ENCODE data around the gene EPB41L2.
"Not testable (repeated sequence)": the region's sequence is repeated elsewhere in the genome, so short reads cannot be mapped to it uniquely, and the experiment has no call there.

The EPB41L2 gene

DNA sequence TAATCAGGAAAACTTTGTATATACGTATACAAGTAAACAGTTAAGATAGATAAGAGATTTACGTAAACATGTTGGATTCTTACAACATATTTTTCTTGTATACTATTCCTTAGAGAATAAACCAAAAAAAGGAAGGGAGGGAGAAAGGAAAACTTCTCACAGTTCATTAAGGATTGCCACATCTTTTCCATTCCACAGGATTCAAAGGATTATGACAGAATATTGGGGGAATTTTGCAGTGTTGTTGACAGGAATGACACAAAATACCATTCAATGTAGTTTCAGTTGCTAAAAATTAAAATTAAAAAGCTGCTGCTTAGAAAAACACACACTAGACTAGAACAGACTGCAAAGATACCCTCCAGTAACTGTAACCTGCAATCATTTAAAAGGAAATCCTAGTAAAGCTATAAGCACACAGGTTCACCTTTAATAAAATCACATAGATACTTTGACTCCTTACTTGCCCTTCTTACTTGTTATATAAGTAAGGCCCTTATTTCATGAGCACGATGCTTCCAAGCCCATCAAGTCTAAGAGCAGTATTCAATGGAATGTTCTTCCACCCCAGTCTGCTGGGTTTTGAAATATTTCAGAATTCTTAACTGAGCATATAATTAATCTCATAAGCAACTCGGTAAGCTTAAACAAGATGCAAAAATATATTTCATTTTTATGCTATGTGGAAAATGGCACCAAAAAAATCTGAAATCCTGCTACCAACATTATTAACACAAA is 128.0 kb downstream of the EPB41L2 start:
- no peak for DNase-seq

DNA sequence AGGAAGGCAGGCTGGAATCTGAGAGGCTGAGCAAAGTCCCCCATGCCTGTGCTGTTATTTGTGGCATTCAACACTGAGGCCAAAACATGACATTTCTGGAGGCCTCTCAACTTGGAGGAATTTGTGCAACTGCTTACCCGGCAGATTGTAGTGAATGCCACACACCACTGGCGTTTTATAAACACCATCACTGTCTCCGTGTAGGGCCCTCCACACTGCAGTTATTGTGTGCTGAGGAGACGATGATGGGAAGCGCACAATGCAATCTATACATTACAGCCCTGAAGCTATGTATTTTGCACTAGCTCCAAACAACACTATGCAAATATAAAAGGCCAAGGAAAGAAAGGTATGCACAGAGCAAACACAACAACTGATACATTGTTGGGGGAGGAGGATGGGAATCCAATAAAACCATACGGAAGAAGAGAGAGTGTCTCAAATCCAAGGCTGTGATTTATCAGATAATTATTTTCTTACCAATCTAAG is 129.3 kb downstream of the EPB41L2 start:
- peak in 25 of 42 donors; percentile 21 to 66 (median 44) for DNase-seq
- intact Hi-C loops (cut with DNase I), result no loop called here

More for the DNA sequence above, 128.0 kb downstream of the EPB41L2 start:
- intact Hi-C loops (cut with DNase I), result no loop called here

DNA sequence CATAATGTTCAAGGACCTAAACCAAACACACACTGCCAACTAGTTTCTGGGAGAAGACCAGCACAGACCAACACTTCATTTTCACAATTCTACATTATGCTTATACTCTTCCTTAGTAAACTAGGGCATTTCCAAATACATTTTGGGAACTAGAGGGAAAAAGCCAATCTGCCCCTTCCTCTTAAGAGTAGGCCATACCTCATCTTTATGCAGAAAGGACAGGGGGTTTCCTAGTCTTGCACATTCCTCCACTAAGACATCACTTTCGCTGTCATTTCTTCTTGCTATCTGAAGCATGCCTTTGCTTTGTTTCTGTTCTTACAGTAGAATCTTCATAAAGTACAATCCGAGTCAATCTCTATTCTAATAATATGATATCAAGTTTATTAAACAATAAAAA is 130.1 kb downstream of the EPB41L2 start:
- intact Hi-C loops (cut with DNase I), result no loop called here

DNA sequence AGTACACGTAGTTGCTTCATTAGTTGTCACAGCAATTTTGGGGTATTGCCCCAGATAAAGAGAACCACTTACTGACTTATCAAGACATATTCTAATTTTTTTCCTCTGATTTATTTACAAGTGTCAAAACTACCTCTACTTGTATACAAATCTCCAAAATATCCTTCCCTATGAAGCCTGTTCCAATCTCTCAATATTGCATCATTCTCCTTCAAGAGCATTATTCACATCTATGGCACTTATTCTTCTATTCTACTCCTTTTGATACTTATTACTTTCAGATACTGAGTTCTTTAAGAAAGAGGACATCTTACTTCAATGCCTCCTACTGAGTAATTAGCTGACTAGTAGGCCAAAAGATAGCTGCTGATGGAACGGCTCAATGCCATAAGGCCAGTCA is 130.6 kb downstream of the EPB41L2 start:
- no peak for DNase-seq
- intact Hi-C loops (cut with DNase I), result no loop called here

More for the DNA sequence above, 130.1 kb downstream of the EPB41L2 start:
- DNase-seq, result no peak

DNA sequence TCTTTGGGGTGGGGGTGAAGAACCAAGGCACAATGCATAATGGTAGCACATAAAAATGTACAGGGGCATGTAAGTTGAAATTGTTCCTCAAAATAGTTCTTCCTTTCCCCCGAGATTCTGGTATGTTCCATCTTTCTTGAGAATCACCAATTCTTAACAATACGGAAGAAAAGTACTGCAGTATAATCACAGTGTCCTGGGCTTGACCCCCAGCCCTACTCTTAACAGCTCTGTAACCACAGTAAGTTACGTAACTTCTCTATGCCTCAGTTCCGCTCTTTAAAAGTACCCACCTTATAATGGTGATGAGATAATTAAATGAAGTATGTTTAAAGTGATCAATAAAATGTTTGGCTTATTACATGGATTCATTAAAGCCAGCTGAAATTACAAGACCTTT is 131.4 kb downstream of the EPB41L2 start:
- intact Hi-C loops (cut with DNase I), result no loop called here
- no peak for DNase-seq

DNA sequence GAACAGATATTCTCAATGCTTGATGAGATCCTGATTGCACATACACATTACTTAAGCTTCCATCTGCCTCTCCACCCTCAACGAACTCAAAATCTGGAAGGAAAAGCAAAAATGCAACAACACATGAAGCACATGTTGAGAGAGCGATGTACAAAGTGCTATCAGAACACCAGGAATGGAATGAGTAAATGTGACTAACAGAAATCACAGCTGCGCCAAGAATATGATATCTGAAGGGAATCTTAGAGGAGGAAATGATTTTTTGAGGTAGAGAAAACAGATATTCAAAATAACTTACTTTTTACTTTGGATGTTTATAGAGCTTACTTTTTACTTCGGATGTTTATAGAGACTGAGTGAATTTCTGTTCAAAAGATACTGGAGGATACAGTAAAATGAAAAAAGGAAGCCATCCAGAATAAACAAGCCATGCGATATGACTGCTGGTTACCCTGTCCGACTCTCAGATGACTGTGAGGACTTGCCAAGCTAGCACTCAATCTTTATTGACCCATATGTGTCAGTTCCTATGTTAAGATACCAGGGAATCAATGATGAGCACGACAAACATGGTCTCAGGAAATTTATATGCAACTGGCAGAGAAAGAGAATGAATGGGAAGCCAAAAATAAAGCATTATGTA is 133.9 kb downstream of the EPB41L2 start:
- intact Hi-C loops (cut with DNase I), result no loop called here
- no peak for DNase-seq

DNA sequence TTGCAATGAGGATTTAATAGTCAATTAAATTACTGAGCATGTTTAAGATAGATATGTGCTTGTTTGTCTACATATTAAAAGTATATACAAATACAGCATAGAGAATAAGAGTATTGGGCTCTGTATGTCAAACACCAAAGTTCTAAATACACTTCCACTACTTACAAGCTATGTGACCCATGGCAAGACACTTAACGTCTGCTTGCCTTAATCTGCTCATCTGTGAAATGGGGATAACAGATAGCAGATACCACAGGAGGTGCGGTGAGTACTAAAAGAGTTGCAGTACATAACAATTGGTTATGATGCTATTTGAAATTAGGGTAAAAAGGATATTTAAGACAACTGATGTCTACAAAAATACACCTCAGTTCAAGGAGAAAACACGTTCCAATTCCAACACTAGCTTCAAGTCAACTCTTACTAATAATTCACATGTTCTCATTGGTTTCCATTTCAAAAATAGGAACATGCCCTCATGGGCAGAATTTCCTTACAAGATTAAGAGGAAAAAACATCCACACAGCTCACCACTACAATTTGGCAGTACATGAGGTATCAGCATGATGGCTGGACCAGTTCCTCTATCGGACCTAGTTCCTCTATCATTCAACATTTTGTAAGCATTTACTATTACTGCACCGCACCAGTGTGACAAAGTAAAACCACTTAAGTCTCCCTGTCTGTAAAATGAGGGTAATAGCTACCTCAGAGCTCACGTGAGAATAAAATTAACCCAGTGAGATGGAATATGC is 134.7 kb downstream of the EPB41L2 start:
- intact Hi-C loops (cut with DNase I), result no loop called here
- no peak for DNase-seq

DNA sequence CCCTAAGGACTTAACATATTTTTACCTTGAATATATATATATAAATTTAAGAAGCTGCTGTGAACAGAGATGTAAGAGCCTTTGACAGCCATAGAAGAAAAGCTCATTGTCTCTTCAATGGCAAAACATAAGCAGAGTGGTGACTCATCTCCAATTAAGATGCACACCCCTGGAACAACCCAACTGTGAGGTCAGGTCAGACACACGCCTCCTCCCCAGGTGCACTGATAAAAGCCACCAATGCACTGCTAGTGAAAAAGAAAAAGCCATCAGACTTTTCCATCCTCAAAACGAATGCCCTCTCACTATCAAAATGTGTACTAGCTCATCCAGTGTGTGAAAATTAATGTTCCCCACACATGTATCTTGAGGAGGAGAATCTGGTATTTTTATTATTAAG is 135.7 kb downstream of the EPB41L2 start:
- intact Hi-C loops (cut with DNase I), result no loop called here
- DNase-seq, result peak in 14 of 42 donors; percentile 21 to 69 (median 46)

DNA sequence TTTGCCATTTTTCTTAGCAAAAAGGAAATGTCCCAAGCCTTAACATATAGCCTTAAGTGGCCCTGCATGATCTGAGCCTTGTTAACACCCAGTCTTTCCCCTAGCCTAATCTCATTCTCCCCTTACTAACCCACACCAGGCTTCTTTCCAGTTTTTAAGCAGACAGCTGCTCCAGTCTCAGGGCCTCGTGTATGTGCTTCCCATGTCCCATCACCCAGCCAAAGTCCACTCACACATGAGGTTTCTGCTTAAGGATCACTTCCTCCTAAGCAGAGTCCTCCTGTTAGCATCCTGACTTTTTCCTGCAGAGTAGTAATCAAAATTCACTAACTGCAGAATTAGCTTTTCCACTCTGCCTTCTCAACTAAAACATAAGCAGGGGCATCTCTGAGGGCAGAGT is 139.7 kb downstream of the EPB41L2 start:
- DNase-seq, result no peak
- intact Hi-C loops (cut with DNase I), result no loop called here

DNA sequence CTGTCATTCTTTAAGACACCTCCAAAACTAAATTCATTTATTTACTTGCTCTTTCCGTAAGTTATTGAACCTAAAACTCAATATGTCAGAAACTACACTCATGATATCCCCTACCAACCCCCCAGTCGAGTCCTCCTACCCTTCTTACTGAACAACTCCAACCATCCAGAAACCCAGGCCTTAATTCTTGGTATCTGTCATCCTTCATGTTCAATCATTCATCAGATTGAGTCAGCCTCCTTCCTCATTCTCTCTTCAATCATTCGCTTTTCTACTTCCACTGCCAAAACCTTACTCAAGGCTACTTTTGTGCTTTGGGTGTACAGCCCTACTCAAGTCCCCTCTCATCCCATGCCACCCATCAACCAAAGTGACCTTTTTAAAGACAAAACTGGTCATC is 140.1 kb downstream of the EPB41L2 start:
- intact Hi-C loops (cut with DNase I), result no loop called here
- DNase-seq, result no peak

DNA sequence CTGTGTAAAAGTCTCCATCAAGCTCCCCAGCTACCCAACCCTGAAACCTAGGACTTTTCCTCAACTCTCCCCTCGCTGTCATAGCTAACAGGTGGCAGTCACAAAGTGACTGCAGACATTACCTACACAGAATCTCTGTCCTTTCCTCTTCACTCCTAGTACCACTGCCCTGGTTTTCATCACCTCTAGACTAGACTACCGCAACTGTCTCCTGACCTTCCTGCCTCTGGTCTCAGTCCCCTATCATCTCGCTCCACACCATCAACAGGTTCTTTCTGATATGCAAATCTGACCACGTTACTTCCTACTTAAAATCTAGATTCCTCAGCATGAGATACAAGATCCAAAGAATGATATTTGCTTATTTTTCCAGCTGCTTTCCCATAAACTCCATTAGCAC is 142.1 kb downstream of the EPB41L2 start:
- intact Hi-C loops (cut with DNase I), result no loop called here

DNA sequence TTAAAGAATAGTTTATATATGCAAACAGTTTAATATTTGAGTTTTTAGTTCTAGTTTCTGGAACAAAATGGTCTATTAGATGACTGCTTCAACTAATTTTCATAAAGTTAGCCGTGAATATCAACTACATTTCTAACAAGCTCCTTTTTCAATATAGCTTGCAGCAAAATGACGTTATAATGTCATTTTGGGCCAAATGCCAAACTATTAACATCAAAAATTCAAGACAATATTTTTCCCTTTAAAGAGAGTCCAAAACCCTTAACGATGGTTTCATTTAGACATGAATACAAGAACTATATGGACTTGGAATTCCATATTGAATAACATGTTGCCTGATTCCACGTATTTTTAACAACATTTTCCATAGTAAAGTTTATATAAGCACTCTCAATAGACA is 144.9 kb downstream of the EPB41L2 start:
- intact Hi-C loops (cut with DNase I), result no loop called here
- no peak for DNase-seq

More for the DNA sequence above, 142.1 kb downstream of the EPB41L2 start:
- no peak for DNase-seq

DNA sequence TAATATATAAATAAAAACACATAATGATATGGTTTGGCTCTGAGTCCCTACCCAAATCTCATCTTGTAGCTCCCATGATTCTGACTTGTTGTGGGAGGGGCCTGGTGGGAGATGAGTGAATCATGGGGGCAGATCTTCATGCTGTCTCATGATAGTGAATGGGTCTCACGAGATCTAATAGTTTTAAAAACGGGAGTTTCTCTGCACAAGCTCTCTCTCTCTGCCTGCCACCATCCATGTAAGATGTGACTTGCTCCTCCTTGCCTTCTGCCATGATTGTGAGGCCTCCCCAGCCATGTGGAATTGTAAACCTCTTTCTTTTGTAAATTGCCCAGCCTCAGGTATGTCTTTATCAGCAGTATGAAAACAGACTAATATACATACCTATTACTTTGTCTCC is 147.4 kb downstream of the EPB41L2 start:
- intact Hi-C loops (cut with DNase I); DNase-seq: not testable (repeated sequence)

DNA sequence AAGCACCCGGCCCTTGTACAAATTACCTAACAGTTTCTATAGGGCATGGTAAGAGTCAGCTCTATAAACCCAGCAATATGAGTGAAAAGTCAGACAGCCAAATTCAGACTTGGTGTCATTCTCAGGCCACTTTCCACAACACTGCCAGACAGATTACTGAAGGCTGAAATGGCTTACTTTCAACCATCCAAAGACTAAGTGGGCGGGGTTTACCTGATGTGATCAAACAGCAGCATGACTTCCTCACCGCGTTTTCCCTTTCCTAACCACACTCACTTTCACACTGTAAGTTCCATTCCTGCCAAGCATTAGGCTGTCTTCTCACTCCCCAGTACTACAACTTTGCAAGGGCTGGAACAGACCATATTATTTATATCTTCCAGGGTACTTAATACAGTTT is 149.9 kb downstream of the EPB41L2 start:
- no peak for DNase-seq
- intact Hi-C loops (cut with DNase I), result no loop called here

DNA sequence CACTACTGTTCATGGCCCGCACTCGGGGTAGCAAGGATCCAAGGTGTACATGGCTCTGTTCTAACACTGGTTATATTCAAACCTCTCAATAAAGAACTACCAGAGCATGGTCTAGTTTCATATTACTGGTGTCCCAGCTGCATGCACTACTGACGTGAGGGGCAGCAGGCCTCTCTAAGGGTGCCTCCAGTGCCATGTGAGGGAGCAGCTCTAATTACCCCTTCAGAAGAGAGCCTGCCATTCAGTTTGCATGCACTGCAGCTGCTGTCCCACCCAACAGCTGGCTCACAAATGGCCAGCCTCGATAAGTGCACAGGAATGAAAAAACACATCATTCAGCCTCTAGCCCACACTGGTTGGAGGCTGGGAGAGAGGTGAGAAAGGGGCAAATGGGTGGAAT is 150.6 kb downstream of the EPB41L2 start:
- intact Hi-C loops (cut with DNase I), result no loop called here
- DNase-seq, result peak in 10 of 42 donors; percentile 16 to 53 (median 36)

DNA sequence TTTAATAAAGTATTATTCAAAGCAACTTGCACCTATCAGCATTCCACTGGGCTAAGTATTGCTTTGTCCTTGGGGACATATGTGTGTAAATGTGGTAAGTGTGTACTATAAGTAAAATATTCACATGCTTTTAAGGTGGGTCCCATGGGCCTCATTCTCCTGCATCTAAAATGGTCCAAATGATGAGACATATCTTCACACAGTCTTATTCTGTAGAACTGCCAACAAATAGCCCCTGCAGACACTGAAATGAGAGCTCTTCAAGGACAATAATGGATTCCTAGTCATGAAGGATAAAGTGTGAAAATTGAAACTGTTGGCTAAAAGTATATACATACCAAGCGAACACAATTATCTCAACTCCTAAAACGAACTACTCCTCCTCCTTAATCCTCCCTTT is 154.1 kb downstream of the EPB41L2 start:
- DNase-seq, result no peak
- intact Hi-C loops (cut with DNase I), result no loop called here

DNA sequence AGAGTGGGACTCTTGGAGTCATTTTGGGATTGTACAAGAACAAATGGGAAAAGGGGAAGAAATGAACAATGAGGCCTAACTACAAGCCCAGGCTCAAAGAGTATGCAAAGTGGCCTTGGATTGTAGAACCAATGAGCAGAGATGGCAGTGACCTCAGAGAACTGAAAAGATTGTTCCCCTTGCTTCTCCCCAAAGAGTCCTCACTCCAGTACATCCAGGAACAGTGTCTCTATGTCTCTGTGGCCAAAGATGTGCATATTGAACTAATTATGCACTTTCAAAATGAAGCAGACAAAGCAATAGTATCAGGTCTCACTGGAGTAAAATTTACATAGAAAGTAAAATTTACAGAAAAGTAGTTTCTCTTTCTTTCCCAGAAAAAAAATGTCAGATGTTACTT is 154.9 kb downstream of the EPB41L2 start:
- intact Hi-C loops (cut with DNase I), result no loop called here
- no peak for DNase-seq

DNA sequence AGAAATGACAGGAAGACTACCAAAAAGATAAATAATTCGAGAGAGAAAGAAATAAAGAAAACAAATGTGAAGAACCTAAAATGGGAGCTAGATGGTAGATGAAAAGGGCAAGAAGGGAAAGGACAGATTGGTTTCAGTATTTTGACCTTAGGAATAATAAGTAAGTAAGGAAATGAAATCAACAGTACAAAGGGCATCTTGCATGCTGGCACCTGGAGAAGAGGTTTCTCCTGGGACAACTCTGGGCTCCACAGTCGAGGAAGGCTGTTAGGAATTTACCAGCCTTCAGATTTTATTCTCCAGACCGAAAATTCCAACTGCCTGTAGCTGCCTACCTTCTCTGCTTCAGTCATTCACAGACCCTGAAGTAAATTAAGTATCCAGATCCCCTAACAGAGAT is 155.4 kb downstream of the EPB41L2 start:
- intact Hi-C loops (cut with DNase I), result no loop called here
- DNase-seq, result no peak

DNA sequence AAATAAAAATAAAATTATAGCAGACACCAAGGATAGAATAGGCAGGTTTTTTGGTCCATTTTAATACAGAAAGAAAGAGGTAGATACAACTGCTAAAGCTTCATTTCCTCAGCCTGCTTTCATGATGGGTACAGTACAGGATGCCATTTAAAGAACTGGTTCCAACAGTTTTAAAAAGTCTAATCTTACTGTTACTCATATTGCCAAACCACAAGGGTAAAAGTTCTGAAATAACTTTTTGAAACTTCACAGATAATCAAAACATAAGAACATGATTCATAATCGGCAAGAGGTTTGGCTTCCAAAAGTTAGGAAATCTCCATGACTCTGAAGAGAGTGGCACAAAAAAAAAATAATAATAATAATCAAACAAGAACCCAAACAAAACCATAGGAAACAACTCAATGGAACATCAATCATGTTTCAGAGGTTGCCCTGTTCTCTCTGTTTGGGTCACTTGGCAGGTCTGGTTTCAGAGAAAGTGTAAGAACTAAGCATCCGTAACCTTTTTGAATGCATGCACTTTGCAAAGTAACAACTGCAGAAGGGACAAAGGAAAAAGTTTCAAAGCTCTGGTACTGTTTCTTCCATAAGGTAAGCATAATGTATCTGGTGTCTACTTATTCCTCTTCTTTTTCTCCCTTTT is 156.2 kb downstream of the EPB41L2 start:
- DNase-seq, result no peak
- intact Hi-C loops (cut with DNase I), result no loop called here

DNA sequence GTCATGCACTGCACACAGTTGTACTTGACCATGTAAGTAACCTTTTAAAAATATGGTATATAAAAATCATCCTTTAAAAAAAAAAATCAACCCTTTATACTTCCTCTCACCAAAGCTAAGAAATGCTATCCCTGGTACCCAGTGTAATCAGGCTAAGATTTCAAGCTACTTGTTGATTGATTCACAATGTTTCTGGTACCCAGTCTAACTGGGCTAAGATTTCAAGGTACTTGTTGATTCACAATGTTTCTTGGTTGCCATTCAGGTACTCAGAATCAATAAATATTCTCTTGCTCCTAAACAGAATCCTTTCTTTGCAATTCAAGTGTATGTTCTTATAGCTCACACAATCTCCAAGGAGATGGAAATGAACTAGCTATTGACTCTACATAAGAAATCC is 159.4 kb downstream of the EPB41L2 start:
- no peak for DNase-seq
- intact Hi-C loops (cut with DNase I), result no loop called here

Measured in head of caudate nucleus (tissue), 42 donors.